Measurements from ENCODE around the gene MCM5.
"Not testable (repeated sequence)": the region's sequence is repeated elsewhere in the genome, so short reads cannot be mapped to it uniquely, and the experiment has no call there.

The MCM5 gene

DNA sequence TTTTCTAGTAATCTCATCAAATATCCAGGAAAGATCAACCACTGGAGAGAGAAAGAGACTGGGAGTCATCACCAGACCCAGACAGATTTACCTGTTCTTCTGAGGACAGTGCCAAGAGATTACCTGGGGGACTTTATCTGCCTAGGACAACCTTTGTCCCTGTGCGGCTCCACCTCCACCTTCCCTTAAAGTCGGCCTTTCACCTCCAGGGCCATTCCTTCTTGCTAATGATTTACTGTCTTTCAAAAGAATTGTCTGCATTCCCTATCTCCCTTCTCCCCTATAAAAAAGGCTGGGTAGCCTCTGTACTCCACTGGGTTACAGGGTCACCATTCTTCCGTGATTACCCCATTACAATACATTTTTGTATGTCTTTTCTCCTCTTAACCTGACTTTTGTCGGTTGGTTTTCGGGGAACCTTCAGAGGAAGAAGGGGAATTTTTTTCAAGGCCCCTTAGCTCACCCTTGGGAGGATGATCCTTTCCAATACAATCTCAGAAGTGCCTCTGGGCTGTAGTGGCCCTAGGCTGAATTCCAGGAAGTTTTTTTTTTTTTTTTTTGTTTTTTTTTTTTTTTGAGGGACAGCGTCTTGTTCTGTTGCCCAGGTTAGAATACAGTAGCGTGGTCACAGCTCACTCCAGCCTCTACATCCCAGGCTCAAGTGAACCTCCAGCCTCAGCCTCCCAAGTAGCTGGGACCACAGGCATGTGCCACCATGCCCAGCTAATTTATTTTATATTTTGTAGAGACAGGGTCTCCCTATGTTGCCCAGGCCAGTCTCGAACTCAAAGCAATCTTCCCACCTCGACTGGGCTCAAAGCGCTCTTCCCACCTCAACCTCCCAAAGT, 20.6 kb upstream of the MCM5 start:
- no peak for DNase-seq (ENCODE audit: low spot score)

DNA sequence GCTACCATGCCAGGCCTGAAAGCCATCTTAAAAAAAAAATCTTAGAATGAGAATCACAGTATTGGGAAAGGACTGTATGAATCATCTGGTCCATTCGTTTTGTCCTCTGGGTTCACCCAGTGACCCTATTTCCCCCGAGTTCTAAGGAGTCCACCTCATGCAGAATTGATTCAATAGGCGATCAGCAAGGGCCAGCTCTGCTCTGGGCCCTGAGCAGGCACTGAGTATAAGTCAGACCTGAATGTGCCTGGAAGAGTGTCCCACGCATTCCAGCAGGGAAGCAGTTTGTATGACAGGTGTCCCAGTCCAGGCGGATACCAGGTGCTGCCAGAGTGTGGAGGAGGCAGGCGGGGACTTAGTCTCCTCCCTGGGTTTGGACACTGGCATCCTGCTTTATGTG, 19.9 kb upstream of the MCM5 start:
- DNase-seq (ENCODE audit: low spot score) = no peak

DNA sequence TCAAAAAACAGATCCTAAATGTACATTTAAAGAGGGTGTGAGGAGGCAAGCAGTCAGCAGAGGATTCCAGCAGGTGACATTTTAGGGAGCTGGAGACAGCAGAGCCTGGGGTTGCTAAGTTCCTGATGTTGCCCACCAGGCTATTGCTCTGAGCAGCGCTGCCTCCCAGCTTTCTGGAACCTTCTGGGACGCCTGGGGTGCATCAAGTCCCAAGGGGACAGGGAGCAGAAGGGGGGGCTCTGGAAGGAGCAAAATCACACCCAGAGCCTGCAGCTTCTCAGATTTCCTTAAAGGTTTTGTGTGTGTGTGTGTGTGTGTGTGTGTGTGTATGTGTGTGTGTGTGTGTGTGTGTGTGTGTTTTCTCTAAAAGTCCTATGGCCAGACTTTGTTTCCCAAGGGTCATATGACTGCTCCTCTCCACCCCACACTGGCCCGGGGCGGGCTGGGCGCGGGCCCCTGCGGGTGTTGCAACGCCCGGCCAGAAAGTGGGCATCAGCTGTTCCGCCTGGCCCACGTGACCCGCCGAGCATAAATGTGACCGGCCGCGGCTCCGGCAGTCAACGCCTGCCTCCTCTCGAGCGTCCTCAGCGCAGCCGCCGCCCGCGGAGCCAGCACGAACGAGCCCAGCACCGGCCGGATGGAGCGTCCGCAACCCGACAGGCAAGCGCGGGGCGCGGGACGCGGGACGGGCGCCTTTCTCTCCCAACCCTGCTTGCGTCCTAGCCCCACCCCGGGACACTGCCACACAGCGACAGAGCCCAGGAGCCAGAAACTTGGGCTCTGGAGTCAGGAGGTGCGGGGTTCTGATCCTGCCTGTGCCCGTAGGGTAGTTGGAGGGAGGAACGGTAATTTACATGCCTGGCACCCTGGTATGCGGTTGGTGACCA, 19.2 kb upstream of the MCM5 start, which contains the start of gene HMOX1:
Gene HMOX1 (plus strand): TSS at position 560 of the 887 bp plus-strand sequence. CDS start 78 bp downstream, at position 638.
- peak; percentile 74 for DNase-seq (ENCODE audit: low spot score)

DNA sequence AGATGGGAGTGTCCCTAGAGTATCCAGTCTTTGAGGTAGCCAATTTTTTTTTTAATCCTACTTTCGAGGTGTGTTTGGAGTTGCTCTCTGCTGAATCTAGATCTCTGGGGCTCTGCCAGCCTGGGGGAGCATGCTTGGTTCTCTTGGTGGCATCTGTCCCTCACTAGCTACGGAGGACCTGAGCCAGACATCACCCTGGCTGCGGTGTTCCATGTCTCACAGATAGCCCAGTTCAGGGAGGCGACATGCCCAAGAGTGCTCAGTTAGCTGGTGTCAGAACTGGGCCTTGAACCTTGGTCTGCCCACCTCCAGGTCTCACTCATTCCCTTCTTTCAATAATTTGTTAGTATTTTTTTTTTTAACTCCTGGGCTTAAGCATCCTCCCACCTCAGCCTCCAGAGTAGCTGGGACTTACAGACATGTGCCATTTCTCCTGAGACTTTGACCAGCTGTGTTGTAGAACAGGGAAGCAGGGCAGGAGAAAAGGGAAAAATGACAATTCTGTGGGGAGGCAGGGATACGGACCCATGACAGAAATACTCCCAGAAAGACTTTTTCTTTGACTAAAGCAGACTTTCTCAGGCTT, 18.4 kb upstream of the MCM5 start:
- no peak for DNase-seq (ENCODE audit: low spot score)

- no peak for DNase-seq (ENCODE audit: low spot score)
Measured at GRCh38 chr22:35383679-35384071, 16.3 kb upstream of the MCM5 start.

GRCh38 chr22:35384527-35384926, 15.4 kb upstream of the MCM5 start:
- DNase-seq (ENCODE audit: low spot score) = no peak

DNA sequence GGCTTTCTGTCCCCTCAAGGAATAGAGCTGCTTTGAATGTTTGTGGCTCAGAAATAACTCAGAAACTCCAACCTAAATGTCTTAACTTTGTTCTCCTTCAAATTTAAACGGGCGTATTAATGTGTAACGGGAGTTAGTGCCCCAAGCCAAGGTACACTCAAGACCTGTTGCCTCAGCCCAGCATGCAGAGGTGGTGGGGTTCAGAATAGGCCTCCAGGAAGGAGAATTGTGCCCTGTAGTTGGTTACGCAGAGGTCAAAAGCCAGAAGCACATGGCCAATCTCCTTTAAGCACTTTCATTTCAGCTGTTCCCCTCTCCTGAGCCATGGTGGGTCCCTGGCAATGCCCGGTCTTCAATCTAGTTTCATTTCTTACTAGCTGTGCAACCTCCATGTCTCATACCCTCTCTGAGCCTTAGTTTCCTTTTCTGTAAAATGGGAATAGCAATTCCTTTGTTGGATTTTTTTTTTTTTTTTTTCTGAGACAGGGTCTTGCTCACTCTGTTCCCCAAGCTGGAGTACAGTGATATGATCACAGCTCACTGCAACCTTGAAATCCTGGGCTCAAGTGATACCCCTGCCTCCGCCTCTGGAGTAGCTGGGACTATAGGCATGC, 14.9 kb upstream of the MCM5 start:
- DNase-seq (ENCODE audit: low spot score) = no peak

GRCh38 chr22:35386670-35387288, 13.2 kb upstream of the MCM5 start:
- DNase-seq (ENCODE audit: low spot score) = no peak

- no peak for DNase-seq (ENCODE audit: low spot score)
Measured at GRCh38 chr22:35390933-35391332, 9.0 kb upstream of the MCM5 start.

GRCh38 chr22:35392357-35392756, 7.6 kb upstream of the MCM5 start:
- DNase-seq (ENCODE audit: low spot score) = no peak

- DNase-seq (ENCODE audit: low spot score) = no peak
Measured at GRCh38 chr22:35393116-35394010, 6.6 kb upstream of the MCM5 start.

DNA sequence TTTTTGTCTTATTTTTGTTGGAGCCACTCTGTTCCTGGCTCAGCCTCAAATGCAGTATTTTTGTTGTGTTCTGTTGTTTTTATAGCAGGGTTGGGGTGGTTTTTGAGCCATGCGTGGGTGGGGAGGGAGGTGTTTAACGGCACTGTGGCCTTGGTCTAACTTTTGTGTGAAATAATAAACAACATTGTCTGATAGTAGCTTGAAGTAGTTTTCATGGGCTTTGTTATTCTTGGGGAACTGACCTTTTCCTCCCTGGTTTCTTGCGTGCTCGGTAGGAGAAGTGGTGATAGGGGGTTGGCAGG, 6.0 kb upstream of the MCM5 start:
- DNase-seq (ENCODE audit: low spot score) = no peak

DNA sequence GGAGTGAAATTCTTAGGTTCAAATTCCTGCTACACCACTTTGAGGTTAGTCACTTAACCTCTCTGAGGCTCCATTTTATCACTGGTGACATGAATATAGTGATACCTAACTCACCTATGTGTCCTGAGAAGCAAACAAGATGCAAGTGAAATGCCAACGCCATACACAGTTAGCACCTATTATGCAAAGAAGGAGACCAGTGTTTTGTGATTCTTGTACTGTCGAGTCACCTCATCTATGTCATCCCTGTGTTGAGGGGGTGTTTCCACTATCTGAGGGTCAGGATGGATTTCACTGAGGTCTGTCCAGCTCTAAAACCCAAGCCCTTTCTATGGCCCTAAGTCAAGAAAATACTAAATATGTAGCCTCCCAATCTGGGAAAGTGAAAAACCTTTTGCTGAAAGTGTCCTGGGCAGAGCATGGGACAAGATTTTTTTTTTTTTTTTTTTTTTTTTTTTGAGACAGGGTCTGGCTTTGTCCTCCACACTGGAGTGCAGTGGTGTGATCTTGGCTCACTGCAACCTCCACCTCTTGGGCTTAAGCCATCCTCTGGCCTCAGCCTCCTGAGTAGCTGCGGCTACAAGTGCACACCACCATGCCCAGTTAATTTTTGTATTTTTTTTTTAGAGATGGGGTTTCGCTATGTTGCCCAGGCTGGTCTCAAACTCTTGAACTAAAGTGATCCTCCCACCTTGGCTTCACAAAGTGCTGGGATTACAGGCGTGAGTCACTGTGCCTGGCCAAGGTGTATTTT, 5.0 kb upstream of the MCM5 start:
- DNase-seq (ENCODE audit: low spot score) = no peak

DNA sequence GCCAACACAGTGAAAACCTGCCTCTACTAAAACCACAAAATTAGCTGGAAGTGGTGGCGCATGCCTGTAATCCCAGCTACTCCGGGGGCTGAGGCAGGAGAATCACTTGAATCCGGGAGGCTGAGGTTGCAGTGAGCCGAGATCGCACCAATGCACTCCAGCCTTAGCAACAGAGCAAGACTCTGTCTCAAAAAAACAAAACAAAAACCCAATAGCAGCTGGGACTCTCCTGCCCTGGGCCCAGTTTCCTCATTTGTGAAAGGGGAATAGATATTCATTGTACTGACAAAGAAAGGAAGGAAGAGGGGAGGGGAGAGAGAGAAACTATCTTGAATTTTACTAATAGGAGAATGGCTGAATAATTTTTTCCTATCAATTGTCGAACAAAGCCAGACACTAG, 3.3 kb upstream of the MCM5 start:
- not testable (repeated sequence) for DNase-seq (ENCODE audit: low spot score)

GRCh38 chr22:35397095-35397904, 2.6 kb upstream of the MCM5 start:
- no peak for DNase-seq (ENCODE audit: low spot score)

DNA sequence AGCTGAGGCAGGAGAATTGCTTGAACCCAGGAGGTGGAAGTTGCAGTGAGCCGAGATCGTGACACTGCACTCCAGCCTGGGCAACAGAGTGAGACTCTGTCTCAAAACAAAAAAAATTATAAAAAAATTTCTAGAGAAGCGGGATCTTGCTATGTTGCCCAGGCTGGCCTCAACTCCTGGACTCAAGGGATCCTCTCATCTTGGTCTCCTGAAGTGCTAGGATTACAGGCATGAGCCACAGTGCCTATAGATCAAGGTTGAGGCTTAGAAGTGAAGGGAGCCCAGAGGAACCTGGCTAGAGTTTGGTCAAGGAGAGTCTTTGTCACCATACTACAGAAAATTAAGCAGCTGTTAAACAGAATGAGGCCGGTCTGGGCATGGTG, 1.4 kb upstream of the MCM5 start:
- no peak for DNase-seq (ENCODE audit: low spot score)

DNA sequence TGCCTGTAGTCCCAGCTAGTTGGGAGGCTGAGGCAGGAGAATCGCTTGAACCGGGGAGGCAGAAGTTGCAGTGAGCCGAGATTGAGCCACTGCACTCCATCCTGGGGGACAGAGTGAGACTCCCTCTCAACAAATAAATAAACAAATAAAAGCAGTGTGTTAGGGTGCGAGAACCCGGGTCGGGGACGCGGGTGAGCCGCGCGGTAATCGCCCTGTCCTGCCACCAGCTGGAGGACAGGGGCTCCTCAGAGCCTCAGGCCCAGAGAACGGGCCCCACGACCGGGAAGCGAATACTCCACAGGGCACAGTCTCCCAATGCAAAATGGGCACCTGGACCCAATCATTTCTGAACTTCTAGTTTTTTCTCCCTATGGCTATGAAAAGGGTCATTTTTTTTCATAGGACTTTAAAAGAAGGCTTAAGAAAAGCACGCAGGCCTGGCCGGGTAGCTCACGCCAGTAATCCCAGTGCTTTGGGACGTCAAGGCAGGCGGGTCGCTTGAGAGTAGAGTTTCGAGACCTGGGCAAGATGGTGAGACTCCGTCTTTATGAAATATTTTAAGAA, 744 bp upstream of the MCM5 start:
- DNase-seq (ENCODE audit: low spot score) = no peak

GRCh38 chr22:35400501-35400790, 506 bp downstream of the MCM5 start:
- no peak for DNase-seq (ENCODE audit: low spot score)

- no peak for DNase-seq (ENCODE audit: low spot score)
Measured at GRCh38 chr22:35401863-35402262, 1.9 kb downstream of the MCM5 start.
